EH (cell line): ENCODE results near the gene GAST.

Source experiments
- DNase-seq: peaks from one replicate; pipeline ENCODE4 v3.0.0-alpha.2; 2015; ENCODE audit warnings: low read depth

The GAST gene

DNA sequence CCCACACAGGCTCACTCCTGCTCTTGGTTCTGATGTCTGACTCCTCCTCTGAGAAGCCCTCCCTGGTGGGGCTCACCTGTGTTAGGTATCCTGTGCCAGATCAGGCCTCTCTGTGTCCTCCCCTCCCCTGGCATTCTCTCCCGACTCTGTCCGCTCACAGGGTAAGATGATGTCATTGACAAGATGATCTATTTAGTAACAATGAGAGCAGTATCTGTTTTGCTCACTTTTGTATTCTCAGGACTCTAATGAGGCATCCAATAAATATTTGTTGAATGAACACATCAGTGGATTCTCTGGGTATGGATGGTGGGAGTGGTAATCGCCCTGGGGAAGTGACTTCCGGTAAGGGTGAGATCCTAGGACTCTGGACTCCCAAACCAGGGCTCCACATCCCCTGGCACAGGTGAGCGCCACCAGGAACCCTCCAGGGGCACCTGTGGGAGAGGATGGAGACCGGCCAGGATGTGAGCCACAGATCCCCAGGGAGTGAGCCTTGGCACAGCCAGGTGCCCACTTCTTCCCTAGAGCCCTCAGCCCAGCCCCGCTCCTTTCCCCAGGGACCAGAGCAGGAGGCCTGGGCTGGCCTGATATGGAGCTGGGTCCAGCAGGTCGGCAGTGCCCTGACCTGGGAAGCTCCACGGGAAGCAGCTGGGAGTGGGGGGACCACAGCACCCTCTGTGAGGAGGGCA, 27.7 kb downstream of the GAST start:
- DNase-seq = peak; percentile 80

DNA sequence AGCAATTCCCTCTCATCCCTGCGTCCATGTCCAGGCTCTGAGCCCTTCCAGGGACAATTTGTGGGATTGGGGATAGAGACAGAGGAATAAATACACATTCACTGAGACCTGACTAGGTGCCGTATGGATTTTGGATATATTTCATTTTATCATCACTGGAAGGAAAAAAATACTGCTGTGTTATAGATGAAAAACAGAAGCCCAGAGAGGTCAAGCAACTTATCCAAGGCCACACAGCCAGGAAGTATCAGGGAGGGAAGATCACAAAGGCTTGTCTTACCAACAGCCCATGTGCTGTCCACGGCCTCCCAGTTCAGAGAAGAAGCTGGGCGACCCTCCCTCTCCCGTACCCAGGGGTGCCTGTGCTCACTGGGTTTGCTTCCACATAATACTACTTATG, 28.4 kb downstream of the GAST start:
- DNase-seq = no peak

DNA sequence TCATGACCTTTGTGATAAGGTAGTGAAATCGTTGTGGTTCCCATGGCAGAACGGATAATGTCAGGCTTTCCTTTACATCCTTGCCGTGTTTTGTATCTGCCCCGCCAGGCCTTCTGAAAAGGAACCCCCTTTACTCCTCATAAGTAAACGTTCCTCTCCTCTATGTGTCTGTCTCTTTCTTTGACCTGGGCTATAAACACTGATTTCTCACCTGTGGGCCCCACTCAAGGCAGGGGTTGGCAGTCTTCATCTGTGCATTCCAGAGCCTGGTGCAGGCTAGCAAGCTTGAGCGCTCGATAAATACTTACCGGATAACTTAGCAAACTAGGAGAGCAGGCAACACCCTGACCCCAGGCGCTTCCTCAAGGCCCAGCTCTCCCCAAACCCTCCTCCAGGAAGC, 29.6 kb downstream of the GAST start:
- no peak for DNase-seq

DNA sequence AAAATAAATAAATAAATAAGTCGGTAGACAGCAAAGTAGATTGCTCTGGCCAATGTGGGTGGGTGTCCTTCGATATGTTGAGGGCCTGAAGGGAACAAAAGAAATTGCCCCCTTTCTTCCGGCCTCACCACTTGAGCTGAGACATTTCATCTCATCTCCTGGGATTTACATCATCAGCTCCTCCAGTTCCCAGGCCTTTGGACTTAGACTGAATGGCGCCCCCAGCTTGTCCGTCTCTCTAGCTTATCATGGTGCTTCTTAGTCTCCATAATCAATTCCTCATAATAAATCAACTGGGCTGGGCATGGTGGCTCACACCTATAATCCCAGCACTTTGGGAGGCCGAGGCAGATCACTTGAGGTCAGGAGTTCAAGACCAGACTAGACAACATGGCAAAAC, 36.1 kb downstream of the GAST start:
- DNase-seq = no peak

DNA sequence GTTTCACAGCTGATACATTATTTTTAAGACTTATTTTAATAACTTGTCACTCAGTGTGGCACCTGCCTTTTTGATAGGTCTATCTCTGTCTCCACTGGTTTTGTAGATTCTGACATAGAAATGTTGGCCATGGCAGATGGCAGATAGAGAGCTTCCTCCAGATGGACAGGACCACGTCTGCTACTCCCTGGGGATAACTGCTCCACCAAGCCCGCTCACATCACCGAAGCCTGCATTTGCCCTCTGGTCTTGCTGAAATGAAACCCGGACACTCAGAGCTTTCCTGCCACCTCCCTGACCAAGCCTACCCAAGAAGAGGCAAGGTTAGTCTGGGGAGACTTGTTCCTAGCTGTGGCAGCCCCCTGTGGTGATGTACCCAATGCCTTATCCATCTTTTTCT, 38.7 kb downstream of the GAST start:
- no peak for DNase-seq

DNA sequence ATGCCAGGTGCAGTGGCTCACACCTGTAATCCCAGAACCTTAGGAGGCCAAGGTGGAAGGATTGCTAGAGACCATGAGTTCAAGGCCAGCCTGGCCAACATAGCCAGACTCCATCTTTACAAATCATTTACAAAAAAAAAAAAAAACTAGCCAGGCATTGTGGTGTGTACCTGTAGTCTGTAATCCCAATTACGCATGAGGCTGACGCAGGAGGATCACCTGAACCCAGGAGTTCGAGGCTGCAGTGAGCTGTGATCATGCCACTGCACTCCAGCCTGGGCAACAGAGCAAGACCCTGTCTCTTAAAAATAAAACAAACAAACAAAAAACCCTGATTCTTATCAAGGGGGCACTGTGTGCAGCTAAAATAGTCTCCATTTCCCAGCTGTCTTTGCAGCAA, 39.2 kb downstream of the GAST start:
- DNase-seq = no peak

DNA sequence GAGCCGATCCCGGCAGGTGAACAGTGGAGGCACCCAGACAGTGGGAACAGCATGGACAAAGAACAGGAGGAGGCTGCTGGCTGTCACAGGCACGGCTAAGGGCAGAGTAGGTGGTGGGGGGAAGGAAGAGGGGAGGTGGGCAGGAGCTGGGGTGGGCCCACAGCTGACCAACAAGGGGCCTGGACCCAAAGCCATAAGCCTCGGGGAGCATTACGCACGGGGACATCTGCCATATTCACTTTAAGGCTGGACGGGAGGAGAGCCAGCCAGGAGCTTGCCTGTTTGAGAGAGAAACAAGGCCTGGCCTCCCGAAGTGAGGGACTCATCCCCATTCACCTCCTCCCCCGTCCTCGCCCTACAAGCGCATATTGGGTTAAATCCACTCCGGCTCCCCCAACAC, 41.9 kb downstream of the GAST start:
- no peak for DNase-seq

DNA sequence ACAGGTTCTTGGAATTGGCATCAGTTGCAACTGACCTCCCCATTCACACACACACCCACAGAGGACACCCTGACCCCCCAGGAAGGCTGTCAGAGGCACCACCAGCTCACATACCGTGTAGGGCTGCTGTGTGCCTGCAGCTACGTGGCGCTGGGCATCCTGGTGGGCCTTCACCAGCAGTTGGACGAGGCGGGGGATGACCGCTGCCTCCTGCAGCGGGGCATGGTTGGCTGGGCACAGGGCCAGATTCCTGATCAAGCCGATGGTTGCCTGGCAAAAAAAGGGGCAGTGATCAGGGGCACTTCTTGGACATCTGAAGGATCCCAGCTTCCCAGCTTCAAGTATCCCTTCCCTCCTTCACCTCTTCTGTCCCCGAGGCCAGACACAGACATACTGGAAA, 46.5 kb downstream of the GAST start:
- DNase-seq = no peak

DNA sequence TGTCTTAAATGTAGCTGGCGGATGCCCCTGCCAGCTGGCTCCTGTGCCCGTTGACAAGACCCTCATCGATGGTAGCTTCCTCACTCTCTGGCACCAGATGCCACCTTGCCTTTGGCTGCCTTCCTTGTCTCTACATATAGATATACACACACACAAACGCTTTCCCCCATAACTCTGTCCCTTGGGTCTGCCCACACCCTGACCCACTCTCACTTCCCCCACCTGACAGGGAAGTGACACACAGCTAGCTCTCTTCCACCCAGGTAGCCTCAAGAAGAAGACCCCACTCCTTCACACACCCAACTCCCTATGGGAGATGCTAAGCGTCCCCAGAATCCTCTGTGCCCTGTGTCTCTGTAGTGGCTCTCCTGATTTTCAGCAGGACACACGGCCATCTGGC, 48.7 kb downstream of the GAST start:
- DNase-seq = no peak

DNA sequence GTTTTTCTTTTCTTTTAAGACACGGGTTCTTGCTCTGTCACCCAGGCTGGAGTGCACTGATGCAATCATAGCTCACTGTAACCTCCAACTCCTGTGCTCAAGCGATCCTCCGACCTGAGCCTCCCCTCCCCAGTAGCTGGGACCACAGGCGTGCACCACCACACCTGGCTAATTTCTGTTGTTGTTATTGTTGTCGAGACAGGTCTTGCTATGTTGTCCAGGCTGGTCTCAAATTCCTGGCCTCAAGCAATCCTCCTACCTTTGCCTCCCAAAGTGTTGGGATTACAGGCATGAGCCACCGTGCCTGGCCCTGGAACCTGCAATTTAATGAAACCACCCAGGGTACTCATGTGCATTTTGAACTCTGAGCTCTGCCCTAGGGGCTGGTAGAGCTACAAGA, 50.3 kb downstream of the GAST start:
- DNase-seq = no peak

DNA sequence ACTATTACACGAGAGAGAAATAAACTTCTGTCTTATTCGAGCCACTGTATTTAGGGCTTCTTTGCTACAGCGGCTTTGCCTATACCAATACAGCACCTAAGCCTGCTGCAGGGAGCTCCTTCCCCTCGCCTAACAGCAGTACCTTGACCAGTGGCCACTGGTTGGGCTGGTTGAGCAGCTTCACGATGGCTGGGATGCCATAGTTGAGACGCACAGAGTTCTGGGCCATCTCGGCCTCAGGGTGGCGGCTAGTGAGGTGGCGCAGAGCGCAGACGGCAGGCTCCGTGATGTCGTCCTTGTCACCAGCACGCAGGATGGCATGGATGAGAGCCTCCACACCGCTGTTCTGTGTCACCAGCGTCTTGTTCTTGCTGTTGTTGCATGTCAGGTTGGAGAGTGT, 50.7 kb downstream of the GAST start:
- DNase-seq = no peak

DNA sequence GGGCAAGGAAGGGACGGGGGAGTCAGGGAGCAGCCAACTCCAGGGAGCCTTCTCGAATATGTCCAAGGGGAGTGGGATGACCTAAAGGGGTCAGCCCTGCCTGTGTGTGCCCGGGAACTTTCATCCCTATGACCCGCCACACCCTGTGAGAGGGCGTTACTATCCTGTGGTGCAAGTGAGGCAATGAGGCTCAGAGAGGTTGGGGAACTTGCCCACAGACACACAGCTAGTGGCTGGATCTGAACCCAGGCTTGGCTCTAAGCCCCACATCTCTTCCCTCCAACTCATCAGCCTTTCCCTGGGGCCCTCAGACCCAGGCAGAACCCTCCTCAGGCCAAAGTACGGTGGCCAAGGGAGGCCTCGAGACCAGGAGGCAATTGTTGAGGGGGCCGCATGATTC, 51.2 kb downstream of the GAST start:
- no peak for DNase-seq
